Liver (tissue), 9 donors: Measurements from ENCODE around the gene GREB1. TPM values are rescaled to one million over a fixed set of nuclear protein-coding genes. Genes with fewer than 3 reads are reported as not detected.

Experiments used
- DNase-seq: peaks from one replicate; pipeline ENCODE4 v3.0.0-alpha.2; 2017; ENCODE audit warnings: low spot score
- H3K27ac ChIP-seq, 2 donors: one replicate each; pipeline ENCODE4 v1.7.0; 2013; ENCODE audit warnings: inconsistent platforms in 2 of 2, low read length in 2 of 2, control low read depth in 1 of 2, low read depth in 1 of 2, mild to moderate bottlenecking in 1 of 2
- H3K27me3 ChIP-seq, 4 donors: one replicate each; pipeline versions ENCODE4 v1.6.1 to v1.7.0; 2013; ENCODE audit warnings: low read length in 3 of 4, inconsistent platforms in 1 of 4, mild to moderate bottlenecking in 1 of 4, moderate library complexity in 1 of 4; ENCODE audit not compliant: control insufficient read depth in 4 of 4, insufficient read depth in 4 of 4
- H3K36me3 ChIP-seq, 4 donors: one replicate each; pipeline versions ENCODE4 v1.6.1 to v1.7.0; 2013; ENCODE audit warnings: low read length in 3 of 4, mild to moderate bottlenecking in 3 of 4, low read depth in 1 of 4, moderate library complexity in 1 of 4; ENCODE audit not compliant: control insufficient read depth in 4 of 4, insufficient read depth in 3 of 4
- H3K4me1 ChIP-seq, 4 donors: one replicate each; pipeline versions ENCODE4 v1.6.1 to v1.7.0; 2013; ENCODE audit warnings: low read length in 3 of 4, mild to moderate bottlenecking in 3 of 4, moderate library complexity in 1 of 4; ENCODE audit not compliant: control insufficient read depth in 4 of 4, insufficient read depth in 4 of 4
- H3K4me3 ChIP-seq, 3 donors: one replicate each; pipeline versions ENCODE4 v1.6.1 to v1.7.0; 2013; ENCODE audit warnings: low read length in 3 of 3, control low read depth in 1 of 3, low read depth in 1 of 3, mild to moderate bottlenecking in 1 of 3
- H3K9ac ChIP-seq, 2 donors: one replicate each; pipeline ENCODE4 v1.7.0; 2013; ENCODE audit warnings: low read length in 2 of 2, mild to moderate bottlenecking in 2 of 2, moderate library complexity in 2 of 2, control low read depth in 1 of 2, low read depth in 1 of 2
- H3K9me3 ChIP-seq, 4 donors: one replicate each; pipeline versions ENCODE4 v1.6.1 to v1.7.0; 2013; ENCODE audit warnings: low read length in 3 of 4; ENCODE audit not compliant: control insufficient read depth in 4 of 4
- EGR1 ChIP-seq, 2 donors: IDR thresholded peaks; 2 replicates each; pipeline ENCODE4 v1.6.1; 2016 to 2018; ENCODE audit warnings: antibody characterized with exemption in 2 of 2, low read depth in 2 of 2
- FOXA1 ChIP-seq: IDR thresholded peaks from 2 replicates; pipeline ENCODE4 v1.6.1; 2016; ENCODE audit warnings: antibody characterized with exemption
- FOXA2 ChIP-seq: IDR thresholded peaks from 2 replicates; pipeline ENCODE4 v1.6.1; 2016; ENCODE audit warnings: antibody characterized with exemption
- GABPA ChIP-seq, 2 donors: IDR thresholded peaks in 1 of 2; conservative IDR thresholded peaks in 1 of 2; 2 replicates each; pipeline ENCODE4 v1.6.1; 2016; ENCODE audit warnings: antibody characterized with exemption in 2 of 2, mild to moderate bottlenecking in 1 of 2, moderate library complexity in 1 of 2
- HNF4A ChIP-seq, 2 donors: conservative IDR thresholded peaks; 2 replicates each; pipeline ENCODE4 v1.6.1; 2016; ENCODE audit warnings: antibody characterized with exemption in 2 of 2, mild to moderate bottlenecking in 2 of 2
- HNF4G ChIP-seq: IDR thresholded peaks from 2 replicates; pipeline ENCODE4 v1.6.1; 2016; ENCODE audit warnings: antibody characterized with exemption
- JUND ChIP-seq, 2 donors: IDR thresholded peaks; 2 replicates each; pipeline ENCODE4 v1.6.1; 2016; ENCODE audit warnings: antibody characterized with exemption in 2 of 2
- NR2F2 ChIP-seq: IDR thresholded peaks from 2 replicates; pipeline ENCODE4 v1.6.1; 2016; ENCODE audit warnings: antibody characterized with exemption
- RAD21 ChIP-seq, 2 donors: IDR thresholded peaks; 2 replicates each; pipeline ENCODE4 v1.6.1; 2016; ENCODE audit warnings: antibody characterized with exemption in 2 of 2, mild to moderate bottlenecking in 2 of 2
- SP1 ChIP-seq: IDR thresholded peaks from 2 replicates; pipeline ENCODE4 v1.6.1; 2018; ENCODE audit warnings: antibody characterized with exemption, mild to moderate bottlenecking
- TAF1 ChIP-seq: conservative IDR thresholded peaks from 2 replicates; pipeline ENCODE4 v1.6.1; 2016; ENCODE audit warnings: antibody characterized with exemption, mild to moderate bottlenecking
- YY1 ChIP-seq: IDR thresholded peaks from 2 replicates; pipeline ENCODE4 v1.6.1; 2016; ENCODE audit warnings: antibody characterized with exemption, mild to moderate bottlenecking
- WGBS: extraction: QIAGEN DNeasy Blood & Tissue Kit; methylation state at CpG from one replicate; pipeline ENCODE4 v1.1.7; 2013; 5-methylcytosine and 5-hydroxymethylcytosine counted together
- polyA plus RNA-seq, 2 donors: library from polyadenylated mRNA; stranded (reverse) in 1 of 2; unstranded in 1 of 2; fragments of 200-250 nt in 1 of 2; fragments of >200 nt in 1 of 2; fragmentation: Nextera tagmentation in 1 of 2; extraction: Ambion mirVana in 1 of 2; gene quantifications; one replicate each; pipeline versions ENCODE4 v1.2.1 to v1.2.3, GENCODE V29; 2013 to 2015
- total RNA-seq, 2 donors: library from RNA; depleted of rRNA; stranded (reverse); fragments of >200 nt; gene quantifications; one replicate each; pipeline ENCODE4 v1.2.3, GENCODE V29; 2014
- TF ChIP-seq, protein P1 (sequence below): fragments of 150-350 bp; IDR thresholded peaks from 2 replicates; pipeline ENCODE4 v1.5.1; 2017; ENCODE audit warnings: improper control_type of control experiment, low read depth, low read length; ENCODE audit not compliant: missing input control
- TF ChIP-seq, protein P2 (sequence below): IDR thresholded peaks from 2 replicates; pipeline ENCODE4 v1.6.1; 2016; ENCODE audit warnings: antibody characterized with exemption
- TF ChIP-seq, protein P3 (sequence below): IDR thresholded peaks from 2 replicates; pipeline ENCODE4 v1.6.1; 2016; ENCODE audit warnings: antibody characterized with exemption
- TF ChIP-seq, protein P4 (sequence below): IDR thresholded peaks from 2 replicates; pipeline ENCODE4 v1.6.1; 2016; ENCODE audit warnings: antibody characterized with exemption
- TF ChIP-seq, protein P5 (sequence below): IDR thresholded peaks from 2 replicates; pipeline ENCODE4 v1.6.1; 2016; ENCODE audit warnings: antibody characterized with exemption, mild to moderate bottlenecking
- donor health status: healthy.
- donor health status: healthy.
- donor health status: healthy.
- donor health status: healthy.
- donor health status: healthy.

GREB1 gene
- total and polyA plus RNA-seq, 4 donors, result 1.0 to 6.3 (median 3.6) TPM

DNA sequence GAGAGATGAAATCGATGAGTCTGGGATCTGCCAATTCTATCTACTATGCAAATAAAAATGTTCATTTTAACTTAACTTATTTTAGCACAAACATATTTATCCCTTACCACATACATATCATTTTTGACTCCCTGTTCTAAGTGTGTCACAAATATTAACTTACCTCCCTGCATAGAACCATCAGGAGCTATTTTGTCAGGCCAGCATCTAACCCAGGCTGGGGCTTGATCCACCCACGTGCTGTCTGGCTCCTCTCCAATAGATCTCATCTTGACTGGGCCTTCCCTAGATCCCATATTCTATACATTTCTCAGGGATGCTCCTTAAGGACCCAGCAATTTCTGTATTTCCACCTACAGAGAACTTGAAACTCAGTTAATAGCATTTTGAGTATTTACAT lies 115.2 kb downstream of the GREB1 start:
- Histone ChIP-seq H3K36me3 (no peaks in the 10 kb centered on the region), H3K4me3 (no peak overlapping the region), H3K9ac (no peak overlapping the region), H3K9me3 (no peaks in the 10 kb centered on the region), H3K27ac (no peak overlapping the region), H3K4me1 (no peaks in the 10 kb centered on the region), H3K27me3 (no peaks in the 10 kb centered on the region)
- WGBS, result 71% methylated on average over 2 of the region's 2 CpGs
- no peak for DNase-seq
- TF ChIP-seq YY1 (no peak), EGR1 (IDR thresholded peaks at IDR 0.05; ENCODE audit: low read depth in 2 of 2) (no peak), HNF4A (conservative IDR thresholded peaks at IDR 0.05) (no peak), NR2F2 (no peak), FOXA1 (no peak), TAF1 (no peak), SP1 (no peak), GABPA (IDR thresholded peaks at IDR 0.05 in 1 of 2, conservative IDR thresholded peaks at IDR 0.05 in 1 of 2) (no peak)
- TF ChIP-seq, protein P1, sequence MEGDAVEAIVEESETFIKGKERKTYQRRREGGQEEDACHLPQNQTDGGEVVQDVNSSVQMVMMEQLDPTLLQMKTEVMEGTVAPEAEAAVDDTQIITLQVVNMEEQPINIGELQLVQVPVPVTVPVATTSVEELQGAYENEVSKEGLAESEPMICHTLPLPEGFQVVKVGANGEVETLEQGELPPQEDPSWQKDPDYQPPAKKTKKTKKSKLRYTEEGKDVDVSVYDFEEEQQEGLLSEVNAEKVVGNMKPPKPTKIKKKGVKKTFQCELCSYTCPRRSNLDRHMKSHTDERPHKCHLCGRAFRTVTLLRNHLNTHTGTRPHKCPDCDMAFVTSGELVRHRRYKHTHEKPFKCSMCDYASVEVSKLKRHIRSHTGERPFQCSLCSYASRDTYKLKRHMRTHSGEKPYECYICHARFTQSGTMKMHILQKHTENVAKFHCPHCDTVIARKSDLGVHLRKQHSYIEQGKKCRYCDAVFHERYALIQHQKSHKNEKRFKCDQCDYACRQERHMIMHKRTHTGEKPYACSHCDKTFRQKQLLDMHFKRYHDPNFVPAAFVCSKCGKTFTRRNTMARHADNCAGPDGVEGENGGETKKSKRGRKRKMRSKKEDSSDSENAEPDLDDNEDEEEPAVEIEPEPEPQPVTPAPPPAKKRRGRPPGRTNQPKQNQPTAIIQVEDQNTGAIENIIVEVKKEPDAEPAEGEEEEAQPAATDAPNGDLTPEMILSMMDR, result no peak
- TF ChIP-seq, protein P2, sequence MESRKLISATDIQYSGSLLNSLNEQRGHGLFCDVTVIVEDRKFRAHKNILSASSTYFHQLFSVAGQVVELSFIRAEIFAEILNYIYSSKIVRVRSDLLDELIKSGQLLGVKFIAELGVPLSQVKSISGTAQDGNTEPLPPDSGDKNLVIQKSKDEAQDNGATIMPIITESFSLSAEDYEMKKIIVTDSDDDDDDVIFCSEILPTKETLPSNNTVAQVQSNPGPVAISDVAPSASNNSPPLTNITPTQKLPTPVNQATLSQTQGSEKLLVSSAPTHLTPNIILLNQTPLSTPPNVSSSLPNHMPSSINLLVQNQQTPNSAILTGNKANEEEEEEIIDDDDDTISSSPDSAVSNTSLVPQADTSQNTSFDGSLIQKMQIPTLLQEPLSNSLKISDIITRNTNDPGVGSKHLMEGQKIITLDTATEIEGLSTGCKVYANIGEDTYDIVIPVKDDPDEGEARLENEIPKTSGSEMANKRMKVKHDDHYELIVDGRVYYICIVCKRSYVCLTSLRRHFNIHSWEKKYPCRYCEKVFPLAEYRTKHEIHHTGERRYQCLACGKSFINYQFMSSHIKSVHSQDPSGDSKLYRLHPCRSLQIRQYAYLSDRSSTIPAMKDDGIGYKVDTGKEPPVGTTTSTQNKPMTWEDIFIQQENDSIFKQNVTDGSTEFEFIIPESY, result no peak
- TF ChIP-seq, protein P3, sequence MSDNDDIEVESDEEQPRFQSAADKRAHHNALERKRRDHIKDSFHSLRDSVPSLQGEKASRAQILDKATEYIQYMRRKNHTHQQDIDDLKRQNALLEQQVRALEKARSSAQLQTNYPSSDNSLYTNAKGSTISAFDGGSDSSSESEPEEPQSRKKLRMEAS, result no peak
- TF ChIP-seq, protein P4, sequence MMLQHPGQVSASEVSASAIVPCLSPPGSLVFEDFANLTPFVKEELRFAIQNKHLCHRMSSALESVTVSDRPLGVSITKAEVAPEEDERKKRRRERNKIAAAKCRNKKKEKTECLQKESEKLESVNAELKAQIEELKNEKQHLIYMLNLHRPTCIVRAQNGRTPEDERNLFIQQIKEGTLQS, result no peak

DNA sequence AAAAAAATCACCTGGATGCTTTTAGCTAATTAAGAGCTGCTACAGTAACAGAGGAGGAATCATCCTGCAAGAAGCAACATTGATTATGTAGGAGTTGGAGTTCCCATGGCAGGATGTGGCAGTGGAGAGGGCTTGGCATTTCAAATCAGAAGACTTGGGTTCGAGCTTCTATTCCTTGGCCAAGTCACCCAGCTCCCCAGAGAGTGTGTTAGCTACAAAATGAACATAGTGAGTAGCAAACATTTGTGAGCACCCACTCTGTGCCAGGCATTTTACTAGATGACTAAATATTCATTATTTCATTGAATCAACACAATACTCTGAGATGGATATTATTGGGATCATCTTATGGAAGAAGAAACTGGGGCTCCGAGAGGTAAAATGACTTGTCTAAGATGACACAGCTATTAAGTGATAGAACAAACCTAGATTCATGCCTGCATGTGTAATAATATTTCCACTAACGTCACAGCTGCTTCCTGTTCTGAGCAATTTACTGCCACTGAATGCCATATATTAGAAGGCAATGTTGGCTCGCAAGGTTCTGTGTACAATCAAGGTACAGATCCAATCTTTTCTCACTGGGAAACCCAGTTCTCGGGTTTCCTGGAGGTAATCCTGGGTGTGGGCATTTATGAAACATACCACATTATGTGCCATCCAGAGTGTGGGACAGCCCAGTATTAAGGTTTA lies 118.2 kb downstream of the GREB1 start:
- no peaks in the 10 kb centered on the region for H3K9me3 ChIP-seq
- no peak overlapping the region for H3K9ac ChIP-seq
- no peaks in the 10 kb centered on the region for H3K36me3 ChIP-seq
- H3K4me1 ChIP-seq, result no peaks in the 10 kb centered on the region
- no peak overlapping the region for H3K4me3 ChIP-seq
- WGBS, result 77% methylated on average over 5 of the region's 5 CpGs
- no peak overlapping the region for H3K27ac ChIP-seq
- no peaks in the 10 kb centered on the region for H3K27me3 ChIP-seq
- no peak for DNase-seq
- no peak for TF ChIP-seq HNF4A (conservative IDR thresholded peaks at IDR 0.05)
- no peak for TF ChIP-seq JUND (IDR thresholded peaks at IDR 0.05)
- TF ChIP-seq, protein P1, result no peak
- no peak for TF ChIP-seq EGR1 (IDR thresholded peaks at IDR 0.05; ENCODE audit: low read depth in 2 of 2)
- TF ChIP-seq, protein P5, sequence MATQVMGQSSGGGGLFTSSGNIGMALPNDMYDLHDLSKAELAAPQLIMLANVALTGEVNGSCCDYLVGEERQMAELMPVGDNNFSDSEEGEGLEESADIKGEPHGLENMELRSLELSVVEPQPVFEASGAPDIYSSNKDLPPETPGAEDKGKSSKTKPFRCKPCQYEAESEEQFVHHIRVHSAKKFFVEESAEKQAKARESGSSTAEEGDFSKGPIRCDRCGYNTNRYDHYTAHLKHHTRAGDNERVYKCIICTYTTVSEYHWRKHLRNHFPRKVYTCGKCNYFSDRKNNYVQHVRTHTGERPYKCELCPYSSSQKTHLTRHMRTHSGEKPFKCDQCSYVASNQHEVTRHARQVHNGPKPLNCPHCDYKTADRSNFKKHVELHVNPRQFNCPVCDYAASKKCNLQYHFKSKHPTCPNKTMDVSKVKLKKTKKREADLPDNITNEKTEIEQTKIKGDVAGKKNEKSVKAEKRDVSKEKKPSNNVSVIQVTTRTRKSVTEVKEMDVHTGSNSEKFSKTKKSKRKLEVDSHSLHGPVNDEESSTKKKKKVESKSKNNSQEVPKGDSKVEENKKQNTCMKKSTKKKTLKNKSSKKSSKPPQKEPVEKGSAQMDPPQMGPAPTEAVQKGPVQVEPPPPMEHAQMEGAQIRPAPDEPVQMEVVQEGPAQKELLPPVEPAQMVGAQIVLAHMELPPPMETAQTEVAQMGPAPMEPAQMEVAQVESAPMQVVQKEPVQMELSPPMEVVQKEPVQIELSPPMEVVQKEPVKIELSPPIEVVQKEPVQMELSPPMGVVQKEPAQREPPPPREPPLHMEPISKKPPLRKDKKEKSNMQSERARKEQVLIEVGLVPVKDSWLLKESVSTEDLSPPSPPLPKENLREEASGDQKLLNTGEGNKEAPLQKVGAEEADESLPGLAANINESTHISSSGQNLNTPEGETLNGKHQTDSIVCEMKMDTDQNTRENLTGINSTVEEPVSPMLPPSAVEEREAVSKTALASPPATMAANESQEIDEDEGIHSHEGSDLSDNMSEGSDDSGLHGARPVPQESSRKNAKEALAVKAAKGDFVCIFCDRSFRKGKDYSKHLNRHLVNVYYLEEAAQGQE, result no peak
- TF ChIP-seq, protein P2, result no peak
- TF ChIP-seq FOXA2, result no peak
- no peak for TF ChIP-seq NR2F2
- no peak for TF ChIP-seq FOXA1
- no peak for TF ChIP-seq GABPA (IDR thresholded peaks at IDR 0.05 in 1 of 2, conservative IDR thresholded peaks at IDR 0.05 in 1 of 2)
- no peak for TF ChIP-seq HNF4G
- no peak for TF ChIP-seq YY1
- TF ChIP-seq, protein P3, result no peak
- TF ChIP-seq, protein P4, result no peak
- no peak for TF ChIP-seq RAD21 (IDR thresholded peaks at IDR 0.05)
